NCI-H1436 (cell line): ENCODE measurements around the gene KCNRG.
A peak's percentile ranks its signal among the peaks of the same experiment; 100 is the strongest.
"Not testable (repeated sequence)": the region's sequence is repeated elsewhere in the genome, so short reads cannot be mapped to it uniquely, and the experiment has no call there.

ENCODE experiments used
- DNase-seq: peaks from one replicate; lab custom pipeline; 2025; lab: John Stamatoyannopoulos, UW

The KCNRG gene, protein sequence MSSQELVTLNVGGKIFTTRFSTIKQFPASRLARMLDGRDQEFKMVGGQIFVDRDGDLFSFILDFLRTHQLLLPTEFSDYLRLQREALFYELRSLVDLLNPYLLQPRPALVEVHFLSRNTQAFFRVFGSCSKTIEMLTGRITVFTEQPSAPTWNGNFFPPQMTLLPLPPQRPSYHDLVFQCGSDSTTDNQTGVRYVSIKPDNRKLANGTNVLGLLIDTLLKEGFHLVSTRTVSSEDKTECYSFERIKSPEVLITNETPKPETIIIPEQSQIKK

DNA sequence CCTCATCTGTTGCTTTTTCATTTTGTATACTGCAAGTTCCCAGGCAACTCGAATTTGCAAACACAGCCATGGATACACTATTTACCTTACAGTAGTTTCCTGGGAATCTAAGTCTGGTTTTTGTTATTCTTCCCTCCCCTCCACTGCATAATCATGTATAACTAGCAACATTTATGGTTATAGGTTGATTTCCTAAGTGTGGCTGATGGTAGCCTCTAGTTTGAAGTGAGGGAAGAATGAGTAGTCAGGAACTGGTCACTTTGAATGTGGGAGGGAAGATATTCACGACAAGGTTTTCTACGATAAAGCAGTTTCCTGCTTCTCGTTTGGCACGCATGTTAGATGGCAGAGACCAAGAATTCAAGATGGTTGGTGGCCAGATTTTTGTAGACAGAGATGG, at the start of gene KCNRG:
Gene KCNRG, plus strand, starts transcription at position 187 of the 400 bp plus-strand sequence. Its CDS starts 50 bp downstream, at position 237.
- DNase-seq = no peak

- DNase-seq = no peak
Measured at GRCh38 chr13:49967456-49967855, 47.8 kb upstream of the KCNRG start.

GRCh38 chr13:49972709-49973108, 42.5 kb upstream of the KCNRG start:
- DNase-seq = no peak

GRCh38 chr13:49975826-49976225, 39.4 kb upstream of the KCNRG start:
- DNase-seq = no peak

DNA sequence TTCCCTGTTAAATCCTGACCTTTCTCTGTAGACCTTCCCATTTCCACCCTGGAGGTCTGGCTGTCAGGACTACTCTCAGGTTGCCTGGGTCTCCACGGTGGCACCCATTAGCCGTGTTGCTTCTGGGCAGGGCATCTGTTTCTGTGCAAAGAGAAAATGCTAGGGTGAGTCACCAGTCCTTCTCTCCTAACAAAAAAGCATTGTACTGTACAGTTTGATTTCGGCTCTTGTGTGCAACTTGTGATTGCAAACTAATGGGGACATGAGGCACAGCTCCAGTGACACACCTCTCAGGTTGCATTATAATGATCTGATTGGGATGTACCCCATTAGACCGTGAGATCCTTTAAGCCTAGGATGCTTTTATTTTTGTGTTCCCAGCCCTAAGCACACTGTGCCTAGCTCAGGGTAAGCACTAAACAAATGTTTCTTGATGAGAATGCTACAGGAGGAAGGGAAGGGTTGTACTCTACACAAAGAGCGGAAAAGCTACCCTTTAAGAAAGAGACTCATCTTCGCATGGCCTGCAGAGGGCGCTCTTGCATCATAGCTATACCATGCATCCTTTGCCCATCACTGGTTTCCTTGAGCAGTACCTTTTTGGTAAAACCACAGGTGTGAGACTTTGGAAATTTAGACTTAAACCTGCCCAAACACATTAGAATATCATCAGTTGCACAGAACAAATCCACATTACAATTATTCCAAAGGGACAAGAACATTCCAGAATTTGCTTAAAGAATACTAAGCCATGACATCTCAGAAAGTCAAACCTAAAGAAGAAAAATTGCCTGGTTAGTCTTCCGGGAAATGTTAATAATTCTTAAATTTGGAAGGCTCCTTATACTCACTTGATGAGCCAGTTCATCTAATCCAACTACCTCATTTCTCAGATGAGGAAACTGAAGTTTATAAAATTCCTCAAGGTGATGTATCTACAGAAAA, 38.7 kb upstream of the KCNRG start:
- DNase-seq = peak; percentile 52

DNA sequence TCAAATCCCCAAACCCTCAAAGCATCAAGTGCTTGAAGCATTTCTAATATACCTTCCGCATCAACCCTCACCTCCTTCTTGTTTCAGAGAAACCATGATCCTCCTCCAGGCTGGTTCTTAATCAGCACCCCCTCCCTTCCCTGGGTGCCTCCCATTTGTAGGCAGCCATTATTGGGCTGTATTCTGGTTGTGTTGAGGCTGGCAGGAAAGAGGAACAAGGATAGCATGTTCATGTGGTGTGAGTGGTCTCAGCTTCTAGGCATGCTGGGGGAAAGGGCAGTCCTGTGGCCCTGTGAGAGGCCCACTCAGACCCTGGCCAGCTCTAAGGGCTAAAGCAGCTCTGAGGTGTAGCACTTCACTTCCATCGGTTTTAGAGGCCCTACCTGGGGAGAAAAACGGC, 37.3 kb upstream of the KCNRG start:
- no peak for DNase-seq

DNA sequence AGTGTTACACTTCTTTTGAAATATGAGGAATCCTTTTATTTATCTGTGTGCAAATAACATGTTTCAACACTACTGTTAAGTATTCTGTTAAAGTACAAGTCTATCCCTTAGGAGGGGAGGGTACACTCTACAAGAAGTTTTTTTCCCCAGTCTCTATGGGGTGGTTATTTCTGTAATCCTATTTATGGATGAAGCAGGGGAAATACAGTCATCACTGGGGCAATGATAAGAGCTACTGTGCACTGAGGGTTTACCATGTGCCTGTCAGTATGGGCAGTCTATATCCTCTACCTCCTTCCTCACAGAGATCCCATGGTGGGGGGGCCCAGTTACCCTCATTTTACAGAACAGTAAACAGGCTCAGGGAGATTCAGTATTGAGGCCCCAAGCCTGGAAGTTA, 35.0 kb upstream of the KCNRG start:
- DNase-seq = no peak

GRCh38 chr13:49985129-49985528, 30.1 kb upstream of the KCNRG start:
- DNase-seq = no peak

- no peak for DNase-seq
Measured at GRCh38 chr13:49986471-49986870, 28.8 kb upstream of the KCNRG start.

DNA sequence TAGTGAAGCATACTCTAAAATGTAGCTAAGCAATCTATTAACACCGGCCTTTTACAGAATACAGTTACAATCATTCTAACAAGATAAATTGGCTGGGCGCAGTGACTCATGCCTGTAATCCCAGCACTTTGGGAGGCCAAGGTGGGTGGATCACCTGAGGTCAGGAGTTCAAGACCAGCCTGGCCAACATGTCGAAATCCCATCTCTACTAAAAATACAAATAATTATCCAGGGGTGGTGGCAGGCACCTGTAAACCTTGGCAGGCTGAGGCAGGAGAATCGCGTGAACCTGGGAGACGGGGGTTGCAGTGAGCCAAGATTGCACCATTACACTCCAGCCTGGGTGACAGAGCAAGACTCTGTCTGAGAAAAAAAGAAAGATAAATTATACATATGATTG, 24.6 kb upstream of the KCNRG start:
- DNase-seq = not testable (repeated sequence)

GRCh38 chr13:49993111-49993510, 22.1 kb upstream of the KCNRG start:
- DNase-seq = no peak

DNA sequence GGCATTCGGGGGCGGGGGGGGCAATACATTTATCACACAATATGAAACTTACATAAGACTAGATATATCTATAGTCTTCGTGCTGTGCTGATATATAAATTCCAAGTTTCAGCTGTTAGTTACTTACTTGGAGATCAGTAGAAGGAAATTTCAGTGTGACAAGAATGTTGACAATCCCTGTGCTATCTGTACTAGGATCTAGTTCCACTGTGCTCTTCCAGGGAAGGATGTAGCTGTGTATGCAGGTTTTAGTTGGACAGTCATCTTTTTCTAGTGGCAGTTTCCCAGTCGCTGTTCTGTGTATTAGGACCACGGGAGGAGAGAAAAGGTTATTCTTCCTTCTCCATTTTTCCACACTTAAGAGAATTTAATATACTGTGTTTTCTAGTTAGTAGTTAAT, 21.6 kb upstream of the KCNRG start:
- no peak for DNase-seq

DNA sequence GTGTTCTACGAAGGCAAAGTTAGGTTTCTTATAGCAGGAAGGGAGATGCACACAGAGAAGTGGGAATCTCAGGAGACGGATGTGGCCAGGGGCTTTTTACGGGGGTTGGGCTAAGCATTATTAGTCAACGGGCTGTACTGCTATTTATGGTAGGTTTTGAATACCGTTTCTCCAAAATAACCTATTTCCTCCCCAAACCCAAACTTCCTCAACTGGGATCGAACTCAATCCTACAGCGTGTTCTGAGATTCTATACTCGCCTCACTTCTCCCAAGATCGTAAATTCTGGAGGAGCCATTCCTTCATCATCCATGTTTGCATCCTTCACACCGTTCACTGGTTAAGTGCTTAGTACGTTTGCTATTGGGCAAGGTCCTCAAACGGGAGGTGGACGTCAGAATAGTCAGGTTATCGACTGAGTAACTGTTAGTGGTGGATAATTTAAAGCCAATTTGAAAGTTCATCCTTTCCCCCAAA, 19.6 kb upstream of the KCNRG start:
- DNase-seq = no peak

GRCh38 chr13:49996161-49996915, 18.9 kb upstream of the KCNRG start:
- DNase-seq = peak; percentile 78

GRCh38 chr13:49996951-49997895, 18.0 kb upstream of the KCNRG start, which contains the start of gene TRIM13:
TRIM13 (plus strand) TSS chr13:49997042; CDS start chr13:50011941, 14,899 bp downstream.
- peak; percentile 78 for DNase-seq

DNA sequence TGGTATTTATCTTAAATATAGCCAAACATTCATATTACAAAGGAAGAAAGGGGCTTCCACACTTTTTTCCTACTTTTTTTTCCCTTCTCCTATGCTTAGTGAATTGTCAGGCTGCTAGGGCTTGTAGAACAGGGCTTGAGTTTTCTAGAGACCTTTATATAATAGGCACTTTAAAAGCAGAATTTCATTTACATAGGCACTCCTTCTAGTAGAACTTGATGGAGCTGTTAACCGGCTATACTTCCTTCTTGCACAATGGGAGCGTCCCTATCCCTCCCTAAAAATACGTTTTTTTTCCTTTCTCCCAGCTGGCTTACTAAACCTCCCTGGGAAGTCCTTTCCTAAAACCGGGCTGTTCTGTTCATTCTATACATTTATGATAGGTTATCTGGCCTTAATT, 17.3 kb upstream of the KCNRG start:
- no peak for DNase-seq

- DNase-seq = no peak
Measured at GRCh38 chr13:49998714-49999624, 16.3 kb upstream of the KCNRG start.

DNA sequence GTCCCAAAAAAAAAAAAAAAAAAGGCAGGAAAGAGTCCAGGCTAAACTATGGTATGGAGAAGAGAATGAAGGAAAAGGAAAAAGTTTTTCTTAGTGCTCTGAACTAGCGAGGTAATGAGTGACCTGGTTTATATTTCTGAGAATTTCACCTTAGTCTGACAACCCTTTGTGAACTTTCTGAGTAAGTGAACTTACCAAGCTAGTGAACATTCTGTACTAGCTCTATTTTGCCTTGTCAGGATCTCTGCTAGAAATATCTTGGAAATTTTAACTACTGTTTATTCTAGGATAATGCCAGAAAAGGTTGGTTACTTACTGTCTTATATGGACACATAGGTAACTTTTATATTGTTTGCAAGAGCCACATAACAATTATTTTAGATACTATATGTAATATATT, 14.0 kb upstream of the KCNRG start:
- no peak for DNase-seq

GRCh38 chr13:50006426-50007135, 8.7 kb upstream of the KCNRG start:
- no peak for DNase-seq
